MCF 10A (cell line): ENCODE data around the gene ENTPD6. TPM values are rescaled to one million over a fixed set of nuclear protein-coding genes. Genes with fewer than 3 reads are reported as not detected.

ENCODE experiments used
- BruUV-seq: library from RNA; stranded (reverse); fragments of 400-500 nt; replicated peaks from 2 replicates; lab custom pipeline; 2021; lab: Mats Ljungman, UMichigan
- CTCF ChIA-PET: fragments of 300-600 bp; sonication (Branson Sonifier 250); formaldehyde crosslinking; extraction: SDS; loops from one replicate; lab custom pipeline; 2021; ENCODE audit warnings: antibody characterized with exemption, inconsistent platforms; lab: Yijun Ruan, JAX
- POLR2A ChIA-PET: fragments of 300-600, 350-650 bp; sonication (Branson Sonifier 250); formaldehyde crosslinking; extraction: SDS; loops from one replicate; lab custom pipeline; 2020; ENCODE audit warnings: antibody characterized with exemption, inconsistent platforms; lab: Yijun Ruan, JAX
- DNase-seq: peaks from one replicate; pipeline ENCODE4 v3.0.0-alpha.2; 2018; ENCODE audit not compliant: unreplicated experiment
- H3K27ac Mint-ChIP-seq: one replicate; pipeline ENCODE4 v1.8.0; 2022; ENCODE audit warnings: mild to moderate bottlenecking, low read depth, mixed read lengths; ENCODE audit not compliant: unreplicated experiment
- H3K27me3 Mint-ChIP-seq: one replicate; pipeline ENCODE4 v1.8.0; 2022; ENCODE audit warnings: mixed read lengths; ENCODE audit not compliant: insufficient read depth, unreplicated experiment
- H3K36me3 Mint-ChIP-seq: one replicate; pipeline ENCODE4 v1.8.0; 2022; ENCODE audit warnings: mild to moderate bottlenecking, moderate library complexity, mixed read lengths; ENCODE audit not compliant: insufficient read depth, unreplicated experiment
- H3K4me1 Mint-ChIP-seq: one replicate; pipeline ENCODE4 v1.8.0; 2022; ENCODE audit warnings: mixed read lengths; ENCODE audit not compliant: insufficient read depth, unreplicated experiment
- H3K4me3 Mint-ChIP-seq: one replicate; pipeline ENCODE4 v1.8.0; 2022; ENCODE audit warnings: mild to moderate bottlenecking, moderate library complexity, mixed read lengths; ENCODE audit not compliant: unreplicated experiment
- H3K9me3 Mint-ChIP-seq: one replicate; pipeline ENCODE4 v1.8.0; 2022; ENCODE audit warnings: mixed read lengths; ENCODE audit not compliant: unreplicated experiment
- intact Hi-C: fragments of 100-400 bp; cut with micrococcal nuclease; formaldehyde crosslinking; loops from 2 replicates; pipeline ENCODE4 v1.14.1; 2022
- total RNA-seq: library from RNA; stranded (reverse); gene quantifications from 2 replicates; pipeline ENCODE4 v1.2.3, GENCODE V29; 2022
- TF ChIP-seq, protein P1 (sequence below): fragments of 200-600 bp; IDR thresholded peaks from one replicate; pipeline ENCODE4 v1.8.0; 2022; ENCODE audit warnings: antibody characterized with exemption, mild to moderate bottlenecking; ENCODE audit not compliant: unreplicated experiment

Gene ENTPD6
- total RNA-seq, 1 experiment from 2014 or later, result 98.0 TPM

DNA sequence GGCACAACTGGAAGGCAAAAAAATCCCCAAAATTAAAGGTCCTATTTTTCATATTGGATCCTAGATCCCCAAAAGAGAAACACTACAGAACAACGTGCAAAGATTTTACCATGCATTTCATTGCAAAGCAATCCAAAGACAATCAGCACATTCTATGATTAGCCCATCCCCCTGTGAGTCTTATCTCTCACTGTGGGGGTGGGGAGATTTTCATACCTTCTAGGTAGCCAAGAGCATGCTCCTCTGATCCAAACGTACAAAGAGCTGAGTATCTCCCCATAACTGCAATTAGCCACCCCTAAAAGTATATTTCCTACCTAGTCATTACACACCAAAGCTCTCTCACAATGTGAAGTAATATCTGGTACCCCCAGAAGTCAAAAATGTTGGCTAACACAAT is 22.2 kb upstream of the ENTPD6 start:
- TF ChIP-seq, protein P1, sequence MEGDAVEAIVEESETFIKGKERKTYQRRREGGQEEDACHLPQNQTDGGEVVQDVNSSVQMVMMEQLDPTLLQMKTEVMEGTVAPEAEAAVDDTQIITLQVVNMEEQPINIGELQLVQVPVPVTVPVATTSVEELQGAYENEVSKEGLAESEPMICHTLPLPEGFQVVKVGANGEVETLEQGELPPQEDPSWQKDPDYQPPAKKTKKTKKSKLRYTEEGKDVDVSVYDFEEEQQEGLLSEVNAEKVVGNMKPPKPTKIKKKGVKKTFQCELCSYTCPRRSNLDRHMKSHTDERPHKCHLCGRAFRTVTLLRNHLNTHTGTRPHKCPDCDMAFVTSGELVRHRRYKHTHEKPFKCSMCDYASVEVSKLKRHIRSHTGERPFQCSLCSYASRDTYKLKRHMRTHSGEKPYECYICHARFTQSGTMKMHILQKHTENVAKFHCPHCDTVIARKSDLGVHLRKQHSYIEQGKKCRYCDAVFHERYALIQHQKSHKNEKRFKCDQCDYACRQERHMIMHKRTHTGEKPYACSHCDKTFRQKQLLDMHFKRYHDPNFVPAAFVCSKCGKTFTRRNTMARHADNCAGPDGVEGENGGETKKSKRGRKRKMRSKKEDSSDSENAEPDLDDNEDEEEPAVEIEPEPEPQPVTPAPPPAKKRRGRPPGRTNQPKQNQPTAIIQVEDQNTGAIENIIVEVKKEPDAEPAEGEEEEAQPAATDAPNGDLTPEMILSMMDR, result no peak
- ChIA-PET CTCF (interaction anchor here (0.6 to 1.2 kb wide), 5 partner anchors 74 to 180 kb away, joined by 3 to 5 read pairs (median 3); partner anchors contain the start of gene PYGB), POLR2A (interaction anchor here (0.6 to 0.9 kb wide), 2 partner anchors 19 to 87 kb away, joined by 4 read pairs; no protein-coding TSS in a partner anchor)
- Mint-ChIP-seq H3K4me1 (peaks cover 11% of the 10 kb centered on the region), H3K4me3 (no peak overlapping the region), H3K27ac (no peak overlapping the region), H3K9me3 (no peaks in the 10 kb centered on the region), H3K27me3 (peaks cover 4% of the 10 kb centered on the region), H3K36me3 (no peaks in the 10 kb centered on the region)
- intact Hi-C loops, result no loop called here
- no peak for DNase-seq
- BruUV-seq, result no TSS peak

DNA sequence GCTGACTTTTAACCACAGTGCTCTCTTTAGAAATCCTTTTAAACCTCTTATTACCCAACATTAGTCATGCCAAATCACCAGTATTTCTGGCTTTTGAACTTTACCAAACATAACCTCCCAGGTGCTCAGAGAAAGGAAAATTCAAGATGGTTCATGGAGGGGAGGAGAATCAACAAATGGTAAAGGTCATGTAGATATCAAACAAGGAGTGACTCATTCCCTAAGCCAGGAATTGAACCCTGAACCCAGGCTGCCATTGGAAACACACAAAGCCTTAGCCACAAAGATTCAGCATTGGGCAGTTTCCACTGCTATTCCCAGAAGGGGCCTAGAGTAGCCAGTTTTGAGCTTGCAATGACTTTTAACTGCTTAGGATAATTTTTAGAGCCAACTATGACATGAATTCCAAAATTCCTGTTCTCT is 21.6 kb upstream of the ENTPD6 start:
- H3K9me3 Mint-ChIP-seq, result no peaks in the 10 kb centered on the region
- H3K4me1 Mint-ChIP-seq, result peaks cover 17% of the 10 kb centered on the region
- CTCF ChIA-PET, result interaction anchor here (0.6 to 3.1 kb wide), 7 partner anchors 8 to 180 kb away, joined by 3 to 8 read pairs (median 3); partner anchors contain the start of gene PYGB
- DNase-seq, result no peak
- no peaks in the 10 kb centered on the region for H3K36me3 Mint-ChIP-seq
- POLR2A ChIA-PET, result interaction anchor here (0.7 to 0.9 kb wide), 2 partner anchors 18 to 195 kb away, joined by 3 to 4 read pairs; no protein-coding TSS in a partner anchor
- H3K4me3 Mint-ChIP-seq, result no peak overlapping the region
- H3K27me3 Mint-ChIP-seq, result no peaks in the 10 kb centered on the region
- no peak overlapping the region for H3K27ac Mint-ChIP-seq
- TF ChIP-seq, protein P1, result no peak
- intact Hi-C loops, result no loop called here
- no TSS peak for BruUV-seq

DNA sequence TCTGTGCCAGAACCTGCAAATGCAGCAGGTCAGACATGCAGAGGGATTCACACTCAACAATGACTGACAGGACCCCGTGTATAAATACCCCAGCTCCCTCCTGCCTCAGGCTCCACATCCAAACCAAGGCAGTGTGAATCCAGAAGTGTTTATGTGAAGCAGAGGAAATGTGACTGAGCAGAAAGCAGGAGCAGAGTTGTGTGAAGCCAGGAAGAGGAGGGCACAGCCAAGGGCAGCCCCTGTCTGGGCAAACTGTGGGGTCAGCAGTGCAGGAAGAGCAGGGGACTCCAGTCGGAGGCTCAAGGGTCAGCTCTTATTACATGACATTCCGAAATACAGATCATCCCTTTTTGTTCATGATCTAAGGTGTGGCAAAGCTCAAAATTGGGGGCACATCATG is 19.3 kb upstream of the ENTPD6 start:
- Mint-ChIP-seq H3K4me3 (no peak overlapping the region), H3K36me3 (no peaks in the 10 kb centered on the region), H3K9me3 (no peaks in the 10 kb centered on the region), H3K27me3 (no peaks in the 10 kb centered on the region), H3K4me1 (peaks cover 27% of the 10 kb centered on the region), H3K27ac (no peak overlapping the region)
- BruUV-seq, result no TSS peak
- DNase-seq, result no peak
- TF ChIP-seq, protein P1, result no peak
- POLR2A ChIA-PET, result interaction anchor here (0.7 to 1.3 kb wide), 4 partner anchors 10 to 153 kb away, joined by 3 to 4 read pairs (median 3); no protein-coding TSS in a partner anchor
- CTCF ChIA-PET, result interaction anchor here (0.6 to 3.1 kb wide), 11 partner anchors 10 to 182 kb away, joined by 3 to 14 read pairs (median 6); no protein-coding TSS in a partner anchor
- intact Hi-C loops, result loop anchor here (5.0 kb wide), 1 partner anchor 39 kb away; no protein-coding TSS in a partner anchor

DNA sequence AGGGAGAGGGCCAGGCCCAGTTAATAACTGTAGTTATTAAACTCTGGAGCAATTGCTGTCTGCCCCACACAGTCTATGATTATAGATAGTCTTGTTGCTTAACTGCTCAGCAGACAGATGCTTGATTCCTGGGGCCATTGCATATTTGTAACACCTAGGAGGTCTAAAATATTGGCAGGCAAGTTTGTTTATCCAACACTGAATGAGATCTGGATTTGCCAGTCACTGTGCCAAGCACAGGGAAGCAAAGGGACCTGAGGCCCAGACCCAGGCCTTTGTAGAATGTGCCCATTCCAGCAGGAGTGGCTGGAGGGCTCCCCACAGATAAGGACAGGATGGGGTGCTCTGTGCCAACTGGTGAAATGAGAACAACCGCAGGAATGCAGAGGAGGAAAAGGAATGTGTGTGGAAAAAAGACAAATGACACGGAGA is 17.6 kb upstream of the ENTPD6 start:
- POLR2A ChIA-PET, result interaction anchor here (0.7 to 3.0 kb wide), 16 partner anchors 13 to 188 kb away, joined by 3 to 60 read pairs (median 4); partner anchors contain the start of genes APMAP, ENTPD6 and PYGB
- Mint-ChIP-seq H3K9me3 (no peaks in the 10 kb centered on the region), H3K36me3 (no peaks in the 10 kb centered on the region), H3K27me3 (no peaks in the 10 kb centered on the region), H3K4me1 (peaks cover 27% of the 10 kb centered on the region), H3K27ac (peak overlapping the region; percentile 0), H3K4me3 (peak overlapping the region; percentile 20)
- intact Hi-C loops, result loop anchor here (2.0 to 5.0 kb wide), 2 partner anchors 41 to 69 kb away; no protein-coding TSS in a partner anchor
- DNase-seq, result peak; percentile 85
- BruUV-seq, result no TSS peak
- TF ChIP-seq, protein P1, result no peak
- CTCF ChIA-PET, result interaction anchor here (0.7 to 4.3 kb wide), 17 partner anchors 10 to 190 kb away, joined by 3 to 92 read pairs (median 5); no protein-coding TSS in a partner anchor
